Uterus (tissue), 2 donors: Measurements from ENCODE around the gene F10.

Source experiments
- POLR2A ChIP-seq, 2 donors: fragments of 450-650 bp; IDR thresholded peaks; one replicate each; pipeline ENCODE4 v1.6.1; 2016; ENCODE audit warnings: antibody characterized with exemption in 2 of 2, mild to moderate bottlenecking in 1 of 2, moderate library complexity in 1 of 2
- TF ChIP-seq, protein P1 (sequence below), 4 experiments: fragments of 200-600 bp in 2 of 4; fragments of 450-650 bp in 2 of 4; sonication (generic) in 2 of 4; IDR thresholded peaks; one replicate each; pipeline ENCODE4 v1.5.1; 2016 to 2019; ENCODE audit warnings: antibody characterized with exemption in 4 of 4, mild to moderate bottlenecking in 2 of 4, moderate library complexity in 1 of 4

DNA sequence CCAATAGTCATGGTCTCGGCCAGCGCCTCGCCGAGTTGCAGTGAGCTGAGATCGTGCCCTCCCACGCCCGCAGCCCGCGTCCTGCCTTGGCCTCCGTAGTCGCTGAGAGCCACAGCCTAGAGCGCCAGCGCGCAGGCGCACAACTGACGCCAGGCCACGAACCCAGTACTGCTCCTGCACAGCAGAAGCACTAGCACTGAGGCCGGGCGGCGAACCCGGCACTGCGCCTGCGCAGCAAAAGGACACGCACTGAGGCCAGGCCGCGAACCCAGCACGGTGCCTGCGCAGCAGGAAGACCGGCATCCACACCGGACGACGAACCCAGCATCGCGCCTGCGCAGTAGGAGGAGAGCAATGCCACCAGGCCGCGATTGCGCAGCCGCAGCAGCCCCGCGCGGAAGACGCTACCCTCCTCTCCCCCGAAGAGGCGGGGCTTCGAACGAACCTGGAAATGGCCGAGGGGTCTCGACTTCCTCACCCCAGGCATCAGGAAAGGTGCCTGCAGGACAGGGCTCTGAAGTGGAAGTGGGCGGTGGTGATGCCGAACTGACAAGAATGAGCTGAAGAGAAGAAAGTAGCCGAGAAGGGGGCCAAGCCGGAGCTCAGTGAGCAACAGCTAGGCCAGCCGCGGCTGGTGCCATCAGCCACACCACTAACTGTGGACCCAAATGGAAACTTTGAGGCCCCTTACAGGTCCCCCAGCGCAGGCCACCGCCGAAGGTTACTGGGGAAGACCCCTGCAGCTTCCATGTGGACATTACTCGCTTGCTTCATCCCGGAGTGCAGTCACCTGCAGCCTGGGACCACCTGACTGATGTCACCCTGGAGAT is 7.5 kb downstream of the F10 start:
- TF ChIP-seq, protein P1, sequence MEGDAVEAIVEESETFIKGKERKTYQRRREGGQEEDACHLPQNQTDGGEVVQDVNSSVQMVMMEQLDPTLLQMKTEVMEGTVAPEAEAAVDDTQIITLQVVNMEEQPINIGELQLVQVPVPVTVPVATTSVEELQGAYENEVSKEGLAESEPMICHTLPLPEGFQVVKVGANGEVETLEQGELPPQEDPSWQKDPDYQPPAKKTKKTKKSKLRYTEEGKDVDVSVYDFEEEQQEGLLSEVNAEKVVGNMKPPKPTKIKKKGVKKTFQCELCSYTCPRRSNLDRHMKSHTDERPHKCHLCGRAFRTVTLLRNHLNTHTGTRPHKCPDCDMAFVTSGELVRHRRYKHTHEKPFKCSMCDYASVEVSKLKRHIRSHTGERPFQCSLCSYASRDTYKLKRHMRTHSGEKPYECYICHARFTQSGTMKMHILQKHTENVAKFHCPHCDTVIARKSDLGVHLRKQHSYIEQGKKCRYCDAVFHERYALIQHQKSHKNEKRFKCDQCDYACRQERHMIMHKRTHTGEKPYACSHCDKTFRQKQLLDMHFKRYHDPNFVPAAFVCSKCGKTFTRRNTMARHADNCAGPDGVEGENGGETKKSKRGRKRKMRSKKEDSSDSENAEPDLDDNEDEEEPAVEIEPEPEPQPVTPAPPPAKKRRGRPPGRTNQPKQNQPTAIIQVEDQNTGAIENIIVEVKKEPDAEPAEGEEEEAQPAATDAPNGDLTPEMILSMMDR (IDR thresholded peaks at IDR 0.05), result no peak
- no peak for TF ChIP-seq POLR2A (IDR thresholded peaks at IDR 0.05)
